Activated B cell treated with CpG ODN at 0.5 μM for 24 hours (primary cell): ENCODE measurements around the gene RPL27A. TPM values are rescaled to one million over a fixed set of nuclear protein-coding genes. Genes with fewer than 3 reads are reported as not detected.

Experiments used
- ATAC-seq: fragments of 200-7000 bp; cut with Tn5 transposase; one replicate; pipeline ENCODE4 v1.10.0; 2021; ENCODE audit warnings: low read depth, mild to moderate bottlenecking, moderate library complexity
- CTCF ChIA-PET: fragments of 350-600 bp; sonication (Branson Sonifier 250); formaldehyde crosslinking; loops from one replicate; lab custom pipeline; 2021; ENCODE audit warnings: antibody characterized with exemption; lab: Charles Lee
- POLR2A ChIA-PET: fragments of 350-600 bp; sonication (Branson Sonifier 250); formaldehyde crosslinking; loops from one replicate; lab custom pipeline; 2021; ENCODE audit warnings: antibody characterized with exemption; lab: Charles Lee
- DNase-seq: peaks from one replicate; pipeline ENCODE4 v3.0.0; 2022
- H3K27ac Mint-ChIP-seq: one replicate; pipeline ENCODE4 v1.8.0; 2020; ENCODE audit warnings: mixed read lengths
- H3K27me3 Mint-ChIP-seq: one replicate; pipeline ENCODE4 v1.8.0; 2021; ENCODE audit warnings: mixed read lengths
- H3K36me3 Mint-ChIP-seq: one replicate; pipeline ENCODE4 v1.8.0; 2021; ENCODE audit warnings: low read depth, mixed read lengths
- H3K4me1 Mint-ChIP-seq: one replicate; pipeline ENCODE4 v1.8.0; 2021; ENCODE audit warnings: mixed read lengths
- H3K4me3 Mint-ChIP-seq: one replicate; pipeline ENCODE4 v1.8.0; 2020; ENCODE audit warnings: mild to moderate bottlenecking, mixed read lengths
- H3K9me3 Mint-ChIP-seq: one replicate; pipeline ENCODE4 v1.8.0; 2020; ENCODE audit warnings: mixed read lengths
- CTCF ChIP-seq: fragments of 200-600 bp; IDR thresholded peaks from one replicate; pipeline ENCODE4 v1.8.0; 2022; ENCODE audit warnings: antibody characterized with exemption, mild to moderate bottlenecking
- intact Hi-C: fragments of 100-400 bp; cut with micrococcal nuclease; formaldehyde crosslinking; loops from one replicate; pipeline ENCODE4 v1.15.1; 2024
- total RNA-seq: library from RNA; stranded (reverse); gene quantifications from 2 replicates; pipeline ENCODE4 v1.2.3, GENCODE V29; 2022

RPL27A gene
- total RNA-seq, 1 donor from 2014 or later: 1,592 TPM

- CTCF ChIA-PET: no interaction called here
- peaks cover 19% of the 10 kb centered on the region for H3K4me1 Mint-ChIP-seq
- no peaks in the 10 kb centered on the region for H3K36me3 Mint-ChIP-seq
- intact Hi-C loops: no loop called here
- no peak overlapping the region for H3K27ac Mint-ChIP-seq
- POLR2A ChIA-PET: interaction anchor here (0.7 kb wide), 1 partner anchor 14 kb away, joined by 5 read pairs; no protein-coding TSS in a partner anchor
- H3K27me3 Mint-ChIP-seq: peaks cover 10% of the 10 kb centered on the region
- no peak for TF ChIP-seq CTCF
- DNase-seq: no peak
- ATAC-seq: no peak
- no peaks in the 10 kb centered on the region for H3K9me3 Mint-ChIP-seq
- no peak overlapping the region for H3K4me3 Mint-ChIP-seq
These were observed 37.8 kb downstream of the RPL27A start for GRCh38 chr11:8720352-8720751.

GRCh38 chr11:8720868-8721608, 38.4 kb downstream of the RPL27A start:
- Mint-ChIP-seq H3K27me3 (peaks cover 10% of the 10 kb centered on the region), H3K9me3 (no peaks in the 10 kb centered on the region), H3K4me1 (peaks cover 19% of the 10 kb centered on the region), H3K27ac (no peak overlapping the region), H3K4me3 (no peak overlapping the region), H3K36me3 (no peaks in the 10 kb centered on the region)
- DNase-seq (no peak), ATAC-seq (no peak)
- ChIA-PET CTCF (no interaction called here), POLR2A (no interaction called here)
- intact Hi-C loops: no loop called here
- TF ChIP-seq CTCF: no peak

- H3K9me3 Mint-ChIP-seq: no peaks in the 10 kb centered on the region
- no peak overlapping the region for H3K4me3 Mint-ChIP-seq
- no peak for TF ChIP-seq CTCF
- H3K27ac Mint-ChIP-seq: no peak overlapping the region
- DNase-seq (no peak), ATAC-seq (no peak)
- POLR2A ChIA-PET: no interaction called here
- H3K27me3 Mint-ChIP-seq: peaks cover 10% of the 10 kb centered on the region
- intact Hi-C loops: no loop called here
- no peaks in the 10 kb centered on the region for H3K36me3 Mint-ChIP-seq
- H3K4me1 Mint-ChIP-seq: peaks cover 19% of the 10 kb centered on the region
- CTCF ChIA-PET: no interaction called here
These were observed 39.3 kb downstream of the RPL27A start for GRCh38 chr11:8721609-8722500.

GRCh38 chr11:8722809-8723208, 40.2 kb downstream of the RPL27A start:
- Mint-ChIP-seq H3K36me3 (no peaks in the 10 kb centered on the region), H3K9me3 (no peaks in the 10 kb centered on the region), H3K27ac (no peak overlapping the region), H3K4me1 (peaks cover 11% of the 10 kb centered on the region), H3K4me3 (no peak overlapping the region), H3K27me3 (peaks cover 10% of the 10 kb centered on the region)
- intact Hi-C loops: no loop called here
- TF ChIP-seq CTCF: no peak
- ChIA-PET POLR2A (no interaction called here), CTCF (no interaction called here)
- DNase-seq (no peak), ATAC-seq (no peak)

GRCh38 chr11:8723711-8724110, 41.1 kb downstream of the RPL27A start:
- peaks cover 3% of the 10 kb centered on the region for H3K4me1 Mint-ChIP-seq
- DNase-seq (no peak), ATAC-seq (no peak)
- no peak overlapping the region for H3K27ac Mint-ChIP-seq
- no peak for TF ChIP-seq CTCF
- POLR2A ChIA-PET: no interaction called here
- H3K4me3 Mint-ChIP-seq: no peak overlapping the region
- H3K27me3 Mint-ChIP-seq: peaks cover 10% of the 10 kb centered on the region
- H3K9me3 Mint-ChIP-seq: no peaks in the 10 kb centered on the region
- no peaks in the 10 kb centered on the region for H3K36me3 Mint-ChIP-seq
- intact Hi-C loops: no loop called here
- CTCF ChIA-PET: no interaction called here
